Transverse colon (tissue), 4 donors: Measurements from ENCODE around the gene USP6.

Source experiments
- EP300 ChIP-seq: sonication (generic); formaldehyde crosslinking; IDR thresholded peaks from one replicate; pipeline ENCODE4 v1.6.1; 2017; ENCODE audit warnings: antibody characterized with exemption, low read depth
- POLR2AphosphoS5 ChIP-seq, 3 donors: sonication (generic); formaldehyde crosslinking; IDR thresholded peaks; one replicate each; pipeline ENCODE4 v1.6.1; 2016; ENCODE audit warnings: antibody characterized with exemption in 3 of 3
- TF ChIP-seq, protein P1 (sequence below), 5 experiments: fragments of 200-600 bp in 3 of 5; fragments of 450-650 bp in 2 of 5; sonication (generic) in 3 of 5; IDR thresholded peaks; 1 replicate in 2 of 5; 2 replicates in 3 of 5; pipeline ENCODE4 v1.5.1; 2016 to 2017; ENCODE audit warnings: antibody characterized with exemption in 5 of 5, inconsistent platforms in 3 of 5, mild to moderate bottlenecking in 2 of 5, moderate library complexity in 1 of 5

DNA sequence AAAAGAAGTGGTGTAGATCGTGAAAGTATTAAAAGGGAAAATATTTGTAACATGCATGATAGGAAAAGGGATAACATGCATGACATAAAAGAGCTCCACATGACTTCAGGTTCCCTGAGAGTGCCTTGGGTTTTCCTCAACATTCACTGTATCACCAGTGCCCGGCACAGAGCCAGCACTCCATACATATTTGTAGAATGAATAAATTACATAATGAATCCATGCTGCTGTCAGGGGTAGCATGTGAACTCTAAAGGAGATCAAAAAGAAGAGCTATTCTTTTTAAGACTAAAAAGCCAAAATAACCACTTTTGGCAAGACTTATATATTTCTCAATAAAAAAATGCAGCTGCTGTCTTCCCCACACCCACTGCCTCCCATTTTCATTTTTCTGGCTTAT is 78.5 kb downstream of the USP6 start:
- TF ChIP-seq, protein P1, sequence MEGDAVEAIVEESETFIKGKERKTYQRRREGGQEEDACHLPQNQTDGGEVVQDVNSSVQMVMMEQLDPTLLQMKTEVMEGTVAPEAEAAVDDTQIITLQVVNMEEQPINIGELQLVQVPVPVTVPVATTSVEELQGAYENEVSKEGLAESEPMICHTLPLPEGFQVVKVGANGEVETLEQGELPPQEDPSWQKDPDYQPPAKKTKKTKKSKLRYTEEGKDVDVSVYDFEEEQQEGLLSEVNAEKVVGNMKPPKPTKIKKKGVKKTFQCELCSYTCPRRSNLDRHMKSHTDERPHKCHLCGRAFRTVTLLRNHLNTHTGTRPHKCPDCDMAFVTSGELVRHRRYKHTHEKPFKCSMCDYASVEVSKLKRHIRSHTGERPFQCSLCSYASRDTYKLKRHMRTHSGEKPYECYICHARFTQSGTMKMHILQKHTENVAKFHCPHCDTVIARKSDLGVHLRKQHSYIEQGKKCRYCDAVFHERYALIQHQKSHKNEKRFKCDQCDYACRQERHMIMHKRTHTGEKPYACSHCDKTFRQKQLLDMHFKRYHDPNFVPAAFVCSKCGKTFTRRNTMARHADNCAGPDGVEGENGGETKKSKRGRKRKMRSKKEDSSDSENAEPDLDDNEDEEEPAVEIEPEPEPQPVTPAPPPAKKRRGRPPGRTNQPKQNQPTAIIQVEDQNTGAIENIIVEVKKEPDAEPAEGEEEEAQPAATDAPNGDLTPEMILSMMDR (IDR thresholded peaks at IDR 0.05) = no peak
- TF ChIP-seq EP300 (no peak), POLR2AphosphoS5 (IDR thresholded peaks at IDR 0.05) (no peak)
